Suprapubic skin (tissue), 4 donors: Measurements from ENCODE around the gene CLCN6. TPM values are rescaled to one million over a fixed set of nuclear protein-coding genes. Genes with fewer than 3 reads are reported as not detected.

ENCODE experiments used
- DNase-seq, 2 donors: peaks; one replicate each; pipeline ENCODE4 v3.0.0-alpha.2; 2019; ENCODE audit warnings: low spot score in 2 of 2
- H3K27ac ChIP-seq: fragments of 200-600 bp; sonication (generic); one replicate; pipeline ENCODE4 v1.5.1; 2019
- H3K27me3 ChIP-seq: fragments of 200-600 bp; sonication (generic); one replicate; pipeline ENCODE4 v1.5.1; 2019
- H3K36me3 ChIP-seq: fragments of 200-600 bp; sonication (generic); one replicate; pipeline ENCODE4 v1.5.1; 2019
- H3K4me1 ChIP-seq: fragments of 200-600 bp; sonication (generic); one replicate; pipeline ENCODE4 v1.5.1; 2019
- H3K4me3 ChIP-seq: fragments of 200-600 bp; sonication (generic); one replicate; pipeline ENCODE4 v1.5.1; 2019; ENCODE audit warnings: mild to moderate bottlenecking
- H3K9me3 ChIP-seq: fragments of 200-600 bp; sonication (generic); one replicate; pipeline ENCODE4 v1.5.1; 2019
- CTCF ChIP-seq, 2 donors: fragments of 200-600 bp in 1 of 2; fragments of 450-650 bp in 1 of 2; sonication (generic) in 1 of 2; IDR thresholded peaks; one replicate each; pipeline ENCODE4 v1.5.1; 2016 to 2019; ENCODE audit warnings: antibody characterized with exemption in 2 of 2, mild to moderate bottlenecking in 1 of 2, moderate library complexity in 1 of 2
- EP300 ChIP-seq: sonication (generic); formaldehyde crosslinking; IDR thresholded peaks from one replicate; pipeline ENCODE4 v1.6.1; 2017; ENCODE audit warnings: antibody characterized with exemption
- POLR2A ChIP-seq, 2 donors: fragments of 450-650 bp; IDR thresholded peaks; one replicate each; pipeline ENCODE4 v1.6.1; 2017; ENCODE audit warnings: antibody characterized with exemption in 2 of 2, mild to moderate bottlenecking in 2 of 2, moderate library complexity in 2 of 2
- POLR2AphosphoS5 ChIP-seq, 3 donors: sonication (generic); formaldehyde crosslinking; IDR thresholded peaks; one replicate each; pipeline ENCODE4 v1.6.1; 2017; ENCODE audit warnings: antibody characterized with exemption in 3 of 3
- WGBS: methylation state at CpG from one replicate; pipeline ENCODE4 v1.1.5; 2018; 5-methylcytosine and 5-hydroxymethylcytosine counted together
- total RNA-seq, 4 donors: library from RNA; depleted of rRNA; stranded (reverse); fragments of >200 nt; gene quantifications; one replicate each; pipeline ENCODE4 v1.1.0, GENCODE V29; 2016

The CLCN6 gene
- total RNA-seq, 4 donors from 2014 or later, result 6.2 to 22.5 (median 10.2) TPM

GRCh38 chr1:11797525-11798216, 8.3 kb upstream of the CLCN6 start:
- no peak for TF ChIP-seq POLR2A (IDR thresholded peaks at IDR 0.05)
- no peak for TF ChIP-seq POLR2AphosphoS5 (IDR thresholded peaks at IDR 0.05)
- no peak for TF ChIP-seq CTCF (IDR thresholded peaks at IDR 0.05)
- TF ChIP-seq EP300, result no peak
- Histone ChIP-seq H3K9me3 (no peaks in the 10 kb centered on the region), H3K27me3 (no peaks in the 10 kb centered on the region), H3K4me1 (peaks cover 25% of the 10 kb centered on the region), H3K27ac (no peak overlapping the region), H3K4me3 (no peak overlapping the region), H3K36me3 (peaks cover 69% of the 10 kb centered on the region)
- peak in 1 of 2 donors; percentile 55 for DNase-seq
- 84% methylated on average over 6 of the region's 6 CpGs for WGBS

DNA sequence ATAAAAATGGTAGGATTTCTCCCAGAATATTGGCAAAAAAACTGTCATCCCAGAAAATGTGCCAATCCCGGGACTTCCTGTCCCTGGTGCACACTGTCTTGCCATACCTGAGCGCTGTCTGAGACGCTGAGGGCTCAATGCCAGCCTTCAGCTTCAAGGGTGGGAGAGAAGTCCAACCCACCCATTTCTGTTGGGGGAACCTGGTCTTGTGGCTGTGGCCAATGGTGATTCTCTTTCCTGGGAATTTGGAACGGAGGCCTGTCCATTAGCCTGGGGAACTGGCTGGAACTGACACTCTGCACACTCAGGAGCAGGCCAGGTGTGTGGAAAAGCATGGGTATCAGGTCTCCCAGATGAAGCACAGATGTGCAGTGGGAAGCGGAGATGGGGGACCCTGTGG, 6.9 kb upstream of the CLCN6 start:
- Histone ChIP-seq H3K9me3 (no peaks in the 10 kb centered on the region), H3K36me3 (peaks cover 59% of the 10 kb centered on the region), H3K27ac (no peak overlapping the region), H3K4me3 (no peak overlapping the region), H3K27me3 (no peaks in the 10 kb centered on the region), H3K4me1 (peaks cover 37% of the 10 kb centered on the region)
- no peak for TF ChIP-seq EP300
- TF ChIP-seq CTCF (IDR thresholded peaks at IDR 0.05), result no peak
- no peak for TF ChIP-seq POLR2A (IDR thresholded peaks at IDR 0.05)
- no peak for TF ChIP-seq POLR2AphosphoS5 (IDR thresholded peaks at IDR 0.05)
- WGBS, result 98% methylated on average over 5 of the region's 5 CpGs
- no peak for DNase-seq

- peaks cover 51% of the 10 kb centered on the region for H3K36me3 ChIP-seq
Measured at GRCh38 chr1:11799896-11800295, 6.1 kb upstream of the CLCN6 start.

GRCh38 chr1:11800391-11800755, 5.6 kb upstream of the CLCN6 start:
- DNase-seq, result peak in 1 of 2 donors; percentile 46
- Histone ChIP-seq H3K9me3 (no peaks in the 10 kb centered on the region), H3K27me3 (no peaks in the 10 kb centered on the region), H3K36me3 (peaks cover 46% of the 10 kb centered on the region), H3K27ac (no peak overlapping the region), H3K4me1 (peaks cover 48% of the 10 kb centered on the region), H3K4me3 (no peak overlapping the region)
- 100% methylated on average over 5 of the region's 8 CpGs for WGBS
- no peak for TF ChIP-seq CTCF (IDR thresholded peaks at IDR 0.05)
- TF ChIP-seq POLR2AphosphoS5 (IDR thresholded peaks at IDR 0.05), result no peak
- no peak for TF ChIP-seq EP300
- TF ChIP-seq POLR2A (IDR thresholded peaks at IDR 0.05), result no peak

More at GRCh38 chr1:11799896-11800295, 6.1 kb upstream of the CLCN6 start:
- Histone ChIP-seq H3K4me3 (no peak overlapping the region), H3K27me3 (no peaks in the 10 kb centered on the region), H3K27ac (no peak overlapping the region), H3K9me3 (no peaks in the 10 kb centered on the region), H3K4me1 (peaks cover 45% of the 10 kb centered on the region)
- WGBS, result 95% methylated on average over 9 of the region's 9 CpGs
- TF ChIP-seq EP300 (no peak), CTCF (IDR thresholded peaks at IDR 0.05) (no peak), POLR2AphosphoS5 (IDR thresholded peaks at IDR 0.05) (no peak), POLR2A (IDR thresholded peaks at IDR 0.05) (no peak)
- DNase-seq, result no peak

- H3K36me3 ChIP-seq, result peaks cover 41% of the 10 kb centered on the region
- H3K9me3 ChIP-seq, result no peaks in the 10 kb centered on the region
- TF ChIP-seq POLR2AphosphoS5 (IDR thresholded peaks at IDR 0.05) (no peak), CTCF (IDR thresholded peaks at IDR 0.05) (no peak), POLR2A (IDR thresholded peaks at IDR 0.05) (no peak), EP300 (no peak)
- H3K27ac ChIP-seq, result no peak overlapping the region
- WGBS, result 83% methylated on average over 19 of the region's 21 CpGs
- H3K4me1 ChIP-seq, result peaks cover 48% of the 10 kb centered on the region
- DNase-seq, result peak in 1 of 2 donors; percentile 40
- no peak overlapping the region for H3K4me3 ChIP-seq
- no peaks in the 10 kb centered on the region for H3K27me3 ChIP-seq
Measured at GRCh38 chr1:11800756-11801433, 5.1 kb upstream of the CLCN6 start.
